ENCODE results near the gene HTR3A.

- TF ChIP-seq, protein P1, sequence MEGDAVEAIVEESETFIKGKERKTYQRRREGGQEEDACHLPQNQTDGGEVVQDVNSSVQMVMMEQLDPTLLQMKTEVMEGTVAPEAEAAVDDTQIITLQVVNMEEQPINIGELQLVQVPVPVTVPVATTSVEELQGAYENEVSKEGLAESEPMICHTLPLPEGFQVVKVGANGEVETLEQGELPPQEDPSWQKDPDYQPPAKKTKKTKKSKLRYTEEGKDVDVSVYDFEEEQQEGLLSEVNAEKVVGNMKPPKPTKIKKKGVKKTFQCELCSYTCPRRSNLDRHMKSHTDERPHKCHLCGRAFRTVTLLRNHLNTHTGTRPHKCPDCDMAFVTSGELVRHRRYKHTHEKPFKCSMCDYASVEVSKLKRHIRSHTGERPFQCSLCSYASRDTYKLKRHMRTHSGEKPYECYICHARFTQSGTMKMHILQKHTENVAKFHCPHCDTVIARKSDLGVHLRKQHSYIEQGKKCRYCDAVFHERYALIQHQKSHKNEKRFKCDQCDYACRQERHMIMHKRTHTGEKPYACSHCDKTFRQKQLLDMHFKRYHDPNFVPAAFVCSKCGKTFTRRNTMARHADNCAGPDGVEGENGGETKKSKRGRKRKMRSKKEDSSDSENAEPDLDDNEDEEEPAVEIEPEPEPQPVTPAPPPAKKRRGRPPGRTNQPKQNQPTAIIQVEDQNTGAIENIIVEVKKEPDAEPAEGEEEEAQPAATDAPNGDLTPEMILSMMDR (conservative IDR thresholded peaks at IDR 0.05; ENCODE audit: low read length), result no peak
- TF ChIP-seq EZH2phosphoT487 (IDR thresholded peaks at IDR 0.05; ENCODE audit: borderline replicate concordance), result no peak
Measured at GRCh38 chr11:113947994-113948393, 26.9 kb upstream of the HTR3A start.

All from Loucy (cell line).